WERI-Rb-1 (cell line): Measurements from ENCODE around the gene CDK5.

Source experiments
- DNase-seq: peaks from one replicate; pipeline ENCODE4 v3.0.0-alpha.2; 2020
- H3K27ac ChIP-seq: fragments of 250-450 bp; sonication (Bioruptor Pico); 2 replicates; pipeline ENCODE4 v1.5.1; 2020; ENCODE audit warnings: mild to moderate bottlenecking, moderate library complexity
- H3K27me3 ChIP-seq: fragments of 250-450 bp; sonication (Bioruptor Pico); 2 replicates; pipeline ENCODE4 v1.5.1; 2021; ENCODE audit warnings: mild to moderate bottlenecking, low read depth, moderate library complexity; ENCODE audit not compliant: insufficient read depth, severe bottlenecking
- H3K36me3 ChIP-seq: fragments of 250-450 bp; sonication (Bioruptor Pico); 2 replicates; pipeline ENCODE4 v1.5.1; 2020; ENCODE audit warnings: mild to moderate bottlenecking, moderate library complexity
- H3K4me3 ChIP-seq: 2 replicates; pipeline ENCODE4 v1.5.1; 2011; ENCODE audit warnings: low read depth, mild to moderate bottlenecking, control low read depth, low read length
- H3K9me3 ChIP-seq: fragments of 250-450 bp; sonication (Bioruptor Pico); 2 replicates; pipeline ENCODE4 v1.5.1; 2021; ENCODE audit warnings: mild to moderate bottlenecking, moderate library complexity; ENCODE audit not compliant: severe bottlenecking
- TF ChIP-seq, protein P1 (sequence below): IDR thresholded peaks from 2 replicates; pipeline ENCODE4 v1.5.1; 2011; ENCODE audit warnings: low read depth, mild to moderate bottlenecking, control low read depth, inconsistent platforms, low read length

CDK5 gene

DNA sequence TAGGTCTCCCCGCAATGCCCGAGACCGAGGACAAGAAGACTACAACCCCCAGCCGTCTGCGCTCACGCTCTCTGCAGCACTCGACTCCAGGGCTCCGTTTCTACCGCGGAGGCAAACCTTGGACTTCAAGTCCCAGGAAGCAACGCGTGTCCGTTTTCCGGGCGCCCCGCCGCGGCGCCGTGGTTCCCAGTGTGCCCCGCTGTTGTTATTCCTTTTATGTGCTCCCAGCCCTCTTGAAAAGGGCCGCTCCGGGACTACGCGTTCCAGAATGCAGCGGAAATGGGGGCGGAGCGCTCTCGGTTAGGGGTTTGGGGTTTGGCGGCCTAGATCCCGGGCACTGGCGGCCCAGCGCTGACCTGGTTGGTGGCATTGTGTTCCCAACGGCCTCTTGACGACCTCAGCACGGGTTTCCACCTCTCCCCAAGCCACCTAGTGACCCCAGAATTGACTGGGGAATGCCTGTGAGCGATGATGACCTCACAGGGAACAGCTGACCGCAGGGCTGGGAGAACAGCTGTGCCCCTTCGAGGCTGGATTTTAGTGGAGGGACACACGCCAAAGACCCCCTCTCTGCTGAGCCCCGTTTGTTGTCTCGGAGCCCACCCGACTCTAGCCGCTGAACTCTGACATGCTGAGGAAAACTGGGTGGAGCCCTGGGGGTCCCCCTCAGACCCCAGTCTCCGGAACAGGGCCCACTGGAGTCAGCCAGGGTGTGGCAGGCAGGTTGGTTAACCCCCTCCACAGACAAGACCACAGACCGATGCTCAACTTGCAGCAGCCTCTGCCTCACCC lies 488 bp upstream of the CDK5 start:
- no peaks in the 10 kb centered on the region for H3K27me3 ChIP-seq
- TF ChIP-seq, protein P1, sequence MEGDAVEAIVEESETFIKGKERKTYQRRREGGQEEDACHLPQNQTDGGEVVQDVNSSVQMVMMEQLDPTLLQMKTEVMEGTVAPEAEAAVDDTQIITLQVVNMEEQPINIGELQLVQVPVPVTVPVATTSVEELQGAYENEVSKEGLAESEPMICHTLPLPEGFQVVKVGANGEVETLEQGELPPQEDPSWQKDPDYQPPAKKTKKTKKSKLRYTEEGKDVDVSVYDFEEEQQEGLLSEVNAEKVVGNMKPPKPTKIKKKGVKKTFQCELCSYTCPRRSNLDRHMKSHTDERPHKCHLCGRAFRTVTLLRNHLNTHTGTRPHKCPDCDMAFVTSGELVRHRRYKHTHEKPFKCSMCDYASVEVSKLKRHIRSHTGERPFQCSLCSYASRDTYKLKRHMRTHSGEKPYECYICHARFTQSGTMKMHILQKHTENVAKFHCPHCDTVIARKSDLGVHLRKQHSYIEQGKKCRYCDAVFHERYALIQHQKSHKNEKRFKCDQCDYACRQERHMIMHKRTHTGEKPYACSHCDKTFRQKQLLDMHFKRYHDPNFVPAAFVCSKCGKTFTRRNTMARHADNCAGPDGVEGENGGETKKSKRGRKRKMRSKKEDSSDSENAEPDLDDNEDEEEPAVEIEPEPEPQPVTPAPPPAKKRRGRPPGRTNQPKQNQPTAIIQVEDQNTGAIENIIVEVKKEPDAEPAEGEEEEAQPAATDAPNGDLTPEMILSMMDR: no peak
- peak; percentile 99 for DNase-seq
- peak overlapping the region; percentile 75 for H3K27ac ChIP-seq
- peaks cover 8% of the 10 kb centered on the region for H3K36me3 ChIP-seq
- H3K4me3 ChIP-seq: peak overlapping the region; percentile 76
- H3K9me3 ChIP-seq: no peaks in the 10 kb centered on the region

DNA sequence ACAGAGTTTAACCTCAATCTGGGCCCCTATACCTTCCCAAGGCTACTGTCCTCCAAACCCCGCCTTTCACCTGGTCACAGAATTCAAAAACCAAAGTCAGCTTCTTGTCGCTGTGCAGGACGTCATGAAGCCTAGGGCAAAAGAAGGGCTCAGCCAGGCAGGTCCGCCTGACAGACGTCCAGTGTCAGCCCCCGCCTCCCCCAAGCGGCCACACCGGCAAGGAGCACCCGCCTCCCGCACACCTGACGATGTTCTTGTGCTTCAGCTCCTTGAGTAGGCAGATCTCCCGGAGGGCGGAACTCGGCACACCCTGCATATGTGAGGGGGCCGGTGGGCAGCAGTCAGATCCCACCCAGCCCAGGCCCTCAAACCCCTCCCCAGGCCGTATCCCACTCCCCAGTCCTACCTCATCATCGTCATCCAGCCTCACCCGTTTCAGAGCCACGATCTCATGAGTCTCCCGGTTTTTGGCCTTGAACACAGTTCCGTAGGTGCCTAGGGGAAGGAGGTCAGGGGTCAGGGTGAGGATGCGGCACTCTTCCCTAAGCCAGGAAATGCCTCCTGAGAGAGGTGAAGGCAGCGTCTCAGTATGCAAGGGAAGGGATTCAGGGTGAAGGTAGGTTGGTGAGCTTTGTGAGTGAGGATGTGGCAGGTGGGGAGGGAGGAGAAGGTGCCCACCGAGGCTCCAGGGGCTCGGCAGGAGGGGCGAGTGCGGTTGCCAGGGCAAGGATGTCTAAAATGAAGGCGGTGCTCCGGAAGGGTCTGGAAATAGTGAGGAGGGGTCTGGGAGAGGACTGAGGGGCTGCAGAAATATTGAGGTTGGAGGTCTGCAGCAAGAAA lies 811 bp downstream of the CDK5 start:
- H3K27ac ChIP-seq: no peak overlapping the region
- peak; percentile 65 for DNase-seq
- H3K4me3 ChIP-seq: peak overlapping the region; percentile 76

DNA sequence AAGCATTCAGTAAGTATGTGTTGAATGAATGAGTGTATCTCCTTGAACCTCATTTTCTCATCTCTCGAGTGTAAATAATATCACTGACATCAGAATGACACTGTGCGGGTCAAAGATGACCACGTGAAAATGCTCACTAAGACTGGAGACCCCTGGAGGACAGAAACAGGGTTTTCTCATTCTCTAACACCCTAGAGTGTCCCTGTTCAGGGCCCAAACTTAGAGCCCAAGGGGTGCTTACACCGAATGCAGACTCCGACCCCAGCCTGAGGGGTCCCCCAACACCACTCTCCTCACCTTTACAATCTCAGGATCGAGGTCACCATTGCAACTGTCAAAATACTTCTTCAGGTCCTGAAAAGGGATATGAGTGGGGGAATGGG lies 1.4 kb downstream of the CDK5 start:
- Histone ChIP-seq H3K27ac (no peak overlapping the region), H3K36me3 (no peaks in the 10 kb centered on the region; the same call in 1 of the 2 replicates), H3K4me3 (no peak overlapping the region), H3K9me3 (no peaks in the 10 kb centered on the region), H3K27me3 (no peaks in the 10 kb centered on the region)
- TF ChIP-seq, protein P1: no peak
- DNase-seq: no peak

More for the DNA sequence above, 811 bp downstream of the CDK5 start:
- H3K27me3 ChIP-seq: no peaks in the 10 kb centered on the region
- H3K9me3 ChIP-seq: no peaks in the 10 kb centered on the region
- TF ChIP-seq, protein P1: 0 out of 2 replicates have a peak, but pooled peaks have one; percentile 21
- H3K36me3 ChIP-seq: peaks cover 3% of the 10 kb centered on the region

DNA sequence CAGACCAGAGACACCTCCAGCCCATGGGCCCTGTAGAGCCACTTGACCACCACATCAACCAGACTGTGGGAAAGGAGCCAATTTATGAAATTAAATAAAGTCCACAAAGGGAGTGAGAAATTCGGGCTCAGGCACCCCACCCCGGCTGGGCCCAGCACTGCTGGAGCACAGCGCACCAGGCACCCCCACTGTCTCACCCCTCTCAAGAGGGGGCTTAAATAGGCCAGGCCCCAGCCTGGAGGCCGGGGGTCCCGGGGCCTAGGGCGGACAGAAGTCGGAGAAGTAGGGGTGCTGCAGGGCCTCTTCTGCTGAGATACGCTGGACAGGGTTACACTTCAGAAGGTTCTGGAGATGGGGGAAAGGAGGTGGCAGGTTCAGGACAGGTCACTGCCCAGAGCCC lies 3.9 kb downstream of the CDK5 start:
- Histone ChIP-seq H3K27me3 (no peaks in the 10 kb centered on the region), H3K27ac (no peak overlapping the region), H3K36me3 (no peaks in the 10 kb centered on the region; the same call in 1 of the 2 replicates), H3K9me3 (no peaks in the 10 kb centered on the region), H3K4me3 (no peak overlapping the region)
- TF ChIP-seq, protein P1: no peak
- no peak for DNase-seq

DNA sequence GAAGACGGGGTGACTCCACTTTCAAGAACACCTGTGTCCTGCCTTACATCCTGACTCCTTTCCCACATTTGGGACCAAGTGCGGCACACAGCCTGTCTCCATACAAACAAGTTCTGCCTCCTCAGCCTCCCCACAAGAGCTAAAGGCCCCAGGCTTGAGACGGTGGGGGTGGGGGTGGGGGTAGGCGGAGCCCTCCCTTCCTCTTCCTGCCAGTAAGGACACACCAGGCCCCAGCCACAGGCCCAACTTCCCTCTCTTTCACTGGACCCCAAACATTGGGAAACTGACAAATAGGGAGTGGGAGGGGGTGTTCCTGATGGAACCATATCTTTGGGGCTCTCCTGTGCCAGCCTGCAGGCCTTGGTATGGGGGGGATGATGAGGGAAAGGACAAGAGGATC lies 4.6 kb downstream of the CDK5 start:
- Histone ChIP-seq H3K9me3 (no peaks in the 10 kb centered on the region), H3K27me3 (no peaks in the 10 kb centered on the region), H3K4me3 (no peak overlapping the region), H3K36me3 (no peaks in the 10 kb centered on the region; the same call in 1 of the 2 replicates), H3K27ac (no peak overlapping the region)
- TF ChIP-seq, protein P1: no peak
- no peak for DNase-seq
